GM12801 (cell line): ENCODE measurements around the gene VILL.

ENCODE experiments used
- CTCF ChIP-seq: IDR thresholded peaks from one replicate; pipeline ENCODE4 v1.5.1; 2011; ENCODE audit warnings: control low read depth; ENCODE audit not compliant: insufficient read length; ENCODE audit errors: extremely low read depth

Gene VILL

GRCh38 chr3:37994639-37994972 lies 4.0 kb downstream of the VILL start:
- TF ChIP-seq CTCF, result no peak

GRCh38 chr3:37995652-37996641 lies 5.4 kb downstream of the VILL start:
- TF ChIP-seq CTCF, result no peak

- peak; percentile 89 for TF ChIP-seq CTCF
Observed at GRCh38 chr3:37996785-37997301, 6.3 kb downstream of the VILL start.

GRCh38 chr3:37997342-37997741 lies 6.8 kb downstream of the VILL start:
- no peak for TF ChIP-seq CTCF

- TF ChIP-seq CTCF, result no peak
Observed at GRCh38 chr3:37997791-37998370, 7.3 kb downstream of the VILL start.

GRCh38 chr3:37999836-38000235 lies 9.2 kb downstream of the VILL start:
- TF ChIP-seq CTCF, result no peak

GRCh38 chr3:38000242-38000916 lies 9.8 kb downstream of the VILL start:
- no peak for TF ChIP-seq CTCF
